Measurements from ENCODE around the gene KCNA3. TPM values are rescaled to one million over a fixed set of nuclear protein-coding genes. Genes with fewer than 3 reads are reported as not detected.
A peak's percentile ranks its signal among the peaks of the same experiment; 100 is the strongest.

Gene KCNA3
- total and polyA plus RNA-seq, 8 donors: 0.73 to 11.9 (median 3.3) TPM; not detected in 4

GRCh38 chr1:110717179-110717578, 42.4 kb upstream of the KCNA3 start:
- H3K4me1 ChIP-seq: no peaks in the 10 kb centered on the region
- TF ChIP-seq POLR2AphosphoS5 (IDR thresholded peaks at IDR 0.05): no peak
- TF ChIP-seq CTCF (IDR thresholded peaks at IDR 0.05): no peak
- TF ChIP-seq EP300 (IDR thresholded peaks at IDR 0.05): no peak
- no peak for TF ChIP-seq POLR2A (IDR thresholded peaks at IDR 0.05)
- H3K9me3 ChIP-seq: no peaks in the 10 kb centered on the region
- no peak overlapping the region for H3K4me3 ChIP-seq
- H3K36me3 ChIP-seq: no peaks in the 10 kb centered on the region
- no peak overlapping the region for H3K27ac ChIP-seq
- intact Hi-C loops (cut with DNase I; ENCODE audit: low total_unique reads): no loop called here
- WGBS, 5 donors: 70 to 83% (median 73%) methylated on average over 6 of the region's 6 CpGs
- H3K27me3 ChIP-seq: peaks cover 0 to 32% (median 3%) of the 10 kb centered on the region in 3 donors
- no peak for DNase-seq

GRCh38 chr1:110714374-110714995, 39.7 kb upstream of the KCNA3 start:
- intact Hi-C loops (cut with DNase I; ENCODE audit: low total_unique reads): no loop called here

GRCh38 chr1:110713221-110713620, 38.5 kb upstream of the KCNA3 start:
- Histone ChIP-seq H3K4me3 (no peak overlapping the region), H3K9me3 (no peaks in the 10 kb centered on the region), H3K27me3 (peaks cover 0 to 13% (median 0%) of the 10 kb centered on the region in 3 donors), H3K4me1 (no peaks in the 10 kb centered on the region), H3K36me3 (no peaks in the 10 kb centered on the region), H3K27ac (no peak overlapping the region)
- DNase-seq: no peak
- intact Hi-C loops (cut with DNase I; ENCODE audit: low total_unique reads): no loop called here
- TF ChIP-seq CTCF (IDR thresholded peaks at IDR 0.05) (no peak), POLR2A (IDR thresholded peaks at IDR 0.05) (no peak), EP300 (IDR thresholded peaks at IDR 0.05) (no peak), POLR2AphosphoS5 (IDR thresholded peaks at IDR 0.05) (no peak)
- 47 to 59% (median 52%) methylated on average over 3 of the region's 3 CpGs for WGBS, 5 donors

More at GRCh38 chr1:110714374-110714995, 39.7 kb upstream of the KCNA3 start:
- Histone ChIP-seq H3K27ac (no peak overlapping the region), H3K27me3 (peaks cover 0 to 26% (median 3%) of the 10 kb centered on the region in 3 donors), H3K9me3 (no peaks in the 10 kb centered on the region), H3K4me3 (no peak overlapping the region), H3K4me1 (no peaks in the 10 kb centered on the region), H3K36me3 (no peaks in the 10 kb centered on the region)
- TF ChIP-seq CTCF (IDR thresholded peaks at IDR 0.05) (no peak), POLR2AphosphoS5 (IDR thresholded peaks at IDR 0.05) (no peak), EP300 (IDR thresholded peaks at IDR 0.05) (no peak), POLR2A (IDR thresholded peaks at IDR 0.05) (no peak)
- DNase-seq: peak in 1 of 2 donors; percentile 23
- WGBS, 5 donors: 25 to 43% (median 36%) methylated on average over 3 of the region's 3 CpGs

- no peak for DNase-seq
- Histone ChIP-seq H3K36me3 (no peaks in the 10 kb centered on the region), H3K27ac (no peak overlapping the region), H3K4me1 (no peaks in the 10 kb centered on the region), H3K4me3 (no peak overlapping the region), H3K27me3 (peaks cover 0 to 7% (median 0%) of the 10 kb centered on the region in 3 donors), H3K9me3 (no peaks in the 10 kb centered on the region)
- 82 to 89% (median 86%) methylated on average over 4 of the region's 4 CpGs for WGBS, 5 donors
- intact Hi-C loops (cut with DNase I; ENCODE audit: low total_unique reads): no loop called here
- TF ChIP-seq EP300 (IDR thresholded peaks at IDR 0.05): no peak
- no peak for TF ChIP-seq CTCF (IDR thresholded peaks at IDR 0.05)
- TF ChIP-seq POLR2AphosphoS5 (IDR thresholded peaks at IDR 0.05): no peak
- no peak for TF ChIP-seq POLR2A (IDR thresholded peaks at IDR 0.05)
Measured at GRCh38 chr1:110710314-110710713, 35.6 kb upstream of the KCNA3 start.

Data from stomach (tissue), 9 donors.